Fibroblast of upper back skin (primary cell): ENCODE results near the gene MAD1L1.
"Not testable (repeated sequence)": the region's sequence is repeated elsewhere in the genome, so short reads cannot be mapped to it uniquely, and the experiment has no call there.

Source experiments
- DNase-seq: peaks from one replicate; pipeline ENCODE4 v3.0.0-alpha.2; 2013

MAD1L1 gene

DNA sequence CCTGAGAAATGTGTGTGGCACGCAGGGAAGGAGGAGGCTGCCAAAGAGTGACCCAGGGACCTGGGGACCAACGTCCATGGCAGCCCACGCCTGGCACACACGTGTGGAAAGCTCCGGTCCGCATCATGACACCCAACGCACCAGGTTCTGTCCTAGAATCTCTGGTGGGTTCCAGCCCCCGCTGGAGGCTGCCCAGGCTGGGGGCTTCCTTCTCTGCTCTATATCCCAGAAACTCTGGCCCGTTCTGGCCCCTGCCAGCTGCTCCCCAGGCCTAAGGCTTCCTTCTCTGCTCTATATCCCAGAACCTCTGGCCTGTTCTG lies 300.8 kb downstream of the MAD1L1 start:
- no peak for DNase-seq

DNA sequence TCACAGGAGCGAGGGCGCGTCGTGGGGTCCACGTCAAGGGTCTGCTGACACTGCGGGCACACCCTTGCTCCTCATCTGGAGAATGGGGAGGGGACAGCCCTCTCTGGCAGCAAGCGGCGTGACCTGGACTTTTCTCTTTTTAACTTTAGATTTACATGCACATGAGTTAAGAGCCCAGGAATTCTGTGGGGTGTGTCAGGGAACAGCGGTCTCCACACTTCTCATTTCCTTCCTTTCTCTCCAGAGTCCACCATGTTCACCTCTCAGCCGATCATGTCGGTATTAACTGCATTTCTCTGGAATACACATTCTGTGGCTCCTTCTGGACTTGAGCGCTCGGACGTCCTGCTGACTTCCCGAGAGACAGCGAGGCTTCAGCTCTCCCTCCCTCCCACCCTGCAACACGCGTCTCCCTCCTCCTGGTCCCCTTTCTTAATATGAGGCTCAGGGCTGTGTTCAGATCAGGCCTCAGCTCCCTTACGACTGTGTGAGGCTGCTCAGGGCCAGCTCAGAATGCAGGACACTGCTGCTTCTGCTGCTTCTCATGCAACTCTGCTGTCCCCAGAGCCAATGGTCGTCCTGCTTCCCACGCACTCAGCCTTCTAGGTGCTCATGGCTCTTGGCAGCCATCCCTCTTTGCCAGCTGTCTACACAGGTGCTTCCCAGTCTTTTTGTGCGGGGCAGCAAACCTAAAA lies 301.3 kb downstream of the MAD1L1 start:
- DNase-seq, result peak; percentile 56

DNA sequence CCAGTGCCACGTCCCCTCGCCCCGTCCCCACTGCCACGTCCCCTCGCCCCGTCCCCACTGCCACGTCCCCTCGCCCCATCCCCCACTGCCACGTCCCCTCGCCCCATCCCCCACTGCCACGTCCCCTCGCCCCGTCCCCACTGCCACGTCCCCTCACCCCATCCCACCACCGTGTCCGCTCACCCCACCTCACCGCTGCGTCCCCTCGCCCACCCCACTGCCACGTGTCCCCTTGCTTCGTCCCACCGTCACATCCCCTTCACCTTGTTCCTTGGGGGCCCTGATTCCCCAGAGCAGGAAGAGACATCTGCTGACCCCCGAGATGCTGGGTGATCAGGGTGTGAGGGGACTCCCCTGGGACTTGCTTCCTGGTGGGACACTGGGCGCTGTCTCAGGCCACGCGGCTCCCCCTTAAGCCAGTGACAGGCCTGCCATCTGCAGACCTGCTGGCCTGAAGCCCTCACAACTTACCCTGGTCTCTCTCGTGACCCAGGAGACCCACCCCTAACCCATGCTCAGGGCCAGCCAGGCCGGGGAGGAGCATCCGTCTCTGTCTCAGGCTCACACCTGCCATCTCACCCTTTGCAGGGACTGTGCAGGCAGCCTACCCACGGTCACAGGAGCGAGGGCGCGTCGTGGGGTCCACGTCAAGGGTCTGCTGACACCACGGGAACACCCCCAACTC lies 302.2 kb downstream of the MAD1L1 start:
- DNase-seq, result no peak

- not testable (repeated sequence) for DNase-seq
Observed at GRCh38 chr7:1929349-1929925, 303.3 kb downstream of the MAD1L1 start.

DNA sequence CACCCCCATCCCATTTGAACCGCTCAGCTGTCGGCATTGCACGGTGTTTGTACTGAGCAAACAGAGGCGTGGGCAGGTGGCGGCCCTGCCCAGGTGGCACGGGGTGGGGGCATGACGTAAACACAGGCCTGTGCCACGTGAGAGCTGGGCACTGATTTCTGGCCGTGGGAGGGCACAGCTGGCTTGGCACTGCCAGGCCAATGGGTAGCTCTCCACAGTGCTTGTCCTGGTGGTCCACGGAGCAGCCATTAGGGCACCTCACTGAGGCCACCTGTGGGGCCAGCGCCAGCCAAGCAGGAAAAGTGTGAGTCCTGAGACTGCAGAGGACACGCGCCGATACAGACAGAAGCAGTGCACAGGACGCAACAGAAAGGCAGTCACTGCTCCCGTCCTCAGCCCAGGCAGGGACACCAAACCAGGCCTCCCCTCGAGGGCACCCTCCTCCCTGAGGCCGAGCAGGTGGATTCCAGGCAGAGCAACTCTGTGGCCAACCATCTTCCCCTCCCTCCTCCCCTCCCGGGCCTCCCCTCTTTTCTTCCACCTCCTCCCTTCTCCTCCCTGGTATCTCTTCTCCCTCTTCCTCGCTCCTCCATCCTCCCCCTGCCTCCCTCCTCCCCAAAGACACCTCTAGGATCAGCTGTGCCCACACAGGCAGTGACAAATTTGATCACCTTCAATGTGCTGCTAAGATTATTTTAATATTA lies 303.9 kb downstream of the MAD1L1 start:
- no peak for DNase-seq

DNA sequence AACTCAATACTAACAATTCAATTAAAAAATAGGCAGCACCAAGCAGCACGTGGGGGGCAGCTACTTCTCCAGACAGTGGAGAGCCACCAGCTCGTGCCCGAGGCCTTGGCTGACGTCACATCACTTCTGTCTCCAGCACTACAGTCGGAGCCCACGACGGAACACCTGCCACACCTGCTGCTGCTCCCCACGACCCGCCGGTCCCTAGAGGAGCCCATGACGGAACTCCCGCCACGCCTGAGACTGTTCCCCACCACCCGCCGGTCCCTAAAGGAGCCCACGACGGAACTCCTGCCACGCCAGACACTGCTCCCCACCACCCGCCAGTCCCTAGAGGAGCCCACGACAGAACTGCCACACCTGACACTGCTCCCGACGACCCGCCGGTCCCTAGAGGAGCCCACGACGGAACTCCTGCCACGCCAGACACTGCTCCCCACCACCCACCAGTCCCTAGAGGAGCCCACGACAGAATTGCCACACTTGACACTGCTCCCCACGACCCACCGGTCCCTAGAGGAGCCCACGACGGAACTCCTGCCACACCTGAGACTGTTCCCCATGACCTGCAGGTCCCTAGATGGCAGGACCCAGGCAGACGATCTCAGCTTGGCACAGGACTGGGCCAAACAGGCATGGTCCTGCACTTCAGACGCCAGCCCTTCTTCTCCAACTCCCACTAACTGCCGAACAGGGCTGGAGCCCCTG lies 304.7 kb downstream of the MAD1L1 start:
- DNase-seq, result no peak

DNA sequence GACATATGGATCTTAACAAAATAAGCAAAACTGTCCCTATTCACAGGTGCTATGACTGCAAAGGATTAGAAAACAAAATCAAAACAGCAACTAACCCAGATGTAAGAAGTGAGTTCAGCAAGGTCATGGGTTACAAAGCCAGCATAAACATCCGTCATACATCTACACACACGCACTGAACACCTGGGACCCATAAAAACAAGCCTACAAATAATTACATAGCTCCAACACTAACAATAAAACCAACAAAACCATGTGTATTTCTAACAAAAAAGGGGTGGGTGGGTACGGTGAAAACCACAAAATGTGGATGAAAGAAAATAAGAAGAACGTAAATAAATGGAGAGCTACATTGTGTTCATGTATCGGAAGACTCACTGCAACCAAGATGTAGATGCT lies 305.8 kb downstream of the MAD1L1 start:
- DNase-seq, result no peak

GRCh38 chr7:1925973-1926907 lies 306.5 kb downstream of the MAD1L1 start:
- DNase-seq, result no peak

GRCh38 chr7:1925349-1925748 lies 307.4 kb downstream of the MAD1L1 start:
- no peak for DNase-seq

- peak; percentile 96 for DNase-seq
Observed at GRCh38 chr7:1924258-1924817, 308.4 kb downstream of the MAD1L1 start.

DNA sequence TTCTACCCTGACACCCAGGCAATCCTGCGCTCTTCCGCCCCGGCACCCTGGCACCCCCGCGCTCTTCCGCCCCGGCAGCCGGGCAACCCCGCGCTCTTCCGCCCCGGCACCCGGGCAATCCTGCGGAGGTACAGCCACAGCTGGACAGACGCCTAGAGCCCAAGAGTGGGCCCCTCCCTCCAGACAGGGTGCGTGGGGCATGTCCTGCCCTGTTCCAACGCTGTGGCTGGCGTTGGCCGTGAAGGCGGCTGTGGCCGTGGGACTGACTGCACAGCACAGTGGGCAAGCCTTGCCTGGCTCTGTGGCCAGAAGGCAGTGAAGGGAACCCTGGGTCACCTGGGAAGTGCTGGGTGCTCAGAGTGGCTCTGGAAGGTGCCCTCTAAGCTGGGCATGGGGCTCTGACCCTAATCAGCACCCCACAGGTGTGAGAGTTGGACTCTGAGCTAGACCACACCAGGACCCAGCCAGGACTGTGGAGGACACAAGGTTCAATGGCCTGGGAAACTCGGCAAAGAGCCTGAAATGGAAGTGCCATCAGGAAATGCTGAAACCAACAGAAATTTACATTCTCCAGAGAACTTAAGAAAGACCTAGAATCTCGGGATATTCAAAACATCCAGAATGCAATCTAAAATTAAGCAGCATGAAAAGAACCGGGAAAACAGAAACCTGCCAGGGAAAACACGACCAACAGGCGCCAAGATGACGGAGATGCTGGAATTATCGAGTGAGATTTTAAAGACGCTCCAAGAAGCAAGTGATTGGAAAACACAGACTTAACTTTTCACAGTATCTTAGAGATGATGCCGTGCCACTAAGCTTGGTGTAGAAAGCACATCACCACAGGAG lies 309.1 kb downstream of the MAD1L1 start:
- no peak for DNase-seq

DNA sequence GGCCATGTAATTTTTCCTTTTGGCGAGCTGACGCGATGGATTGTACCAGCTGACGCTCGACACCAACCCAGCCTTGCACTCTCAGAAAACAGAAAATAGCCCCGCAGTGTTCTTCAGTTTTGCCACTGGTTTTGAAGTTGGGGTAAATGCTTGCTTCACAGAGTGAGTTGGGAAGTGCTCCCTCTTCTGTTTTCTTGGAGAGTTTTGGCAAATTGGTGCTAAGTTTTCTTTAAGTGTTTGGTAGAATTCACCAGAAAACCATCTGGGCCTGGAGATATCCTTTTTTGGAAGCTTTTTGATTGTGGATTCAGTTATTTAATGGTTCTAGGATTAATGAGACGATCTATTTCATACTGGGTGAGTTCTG lies 309.9 kb downstream of the MAD1L1 start:
- DNase-seq, result peak; percentile 34

- DNase-seq, result peak; percentile 78
Observed at GRCh38 chr7:1922071-1922869, 310.5 kb downstream of the MAD1L1 start.

DNA sequence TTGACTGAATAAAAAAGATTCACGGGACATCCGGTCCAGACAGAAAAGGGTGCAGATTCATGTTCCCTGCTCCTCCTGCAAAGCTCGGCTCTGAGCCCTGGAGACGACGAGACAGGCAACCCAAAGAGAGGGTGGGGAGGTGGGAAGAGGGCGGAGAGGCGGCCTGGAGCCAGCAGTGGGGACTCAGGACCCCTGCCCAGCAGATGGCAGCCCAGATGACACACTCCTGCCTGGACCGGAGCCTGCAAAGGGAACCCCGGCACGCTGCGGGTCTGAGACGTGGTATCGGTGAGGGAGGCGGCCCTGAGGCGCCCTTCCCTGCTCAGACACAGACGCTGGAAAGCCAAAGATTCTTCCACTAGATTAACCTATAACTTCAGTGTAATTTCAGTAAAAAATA lies 311.9 kb downstream of the MAD1L1 start:
- no peak for DNase-seq

- no peak for DNase-seq
Observed at GRCh38 chr7:1920266-1920681, 312.5 kb downstream of the MAD1L1 start.

GRCh38 chr7:1919539-1920265 lies 313.0 kb downstream of the MAD1L1 start:
- no peak for DNase-seq

- no peak for DNase-seq
Observed at GRCh38 chr7:1918881-1919525, 313.7 kb downstream of the MAD1L1 start.

- no peak for DNase-seq
Observed at GRCh38 chr7:1918063-1918645, 314.6 kb downstream of the MAD1L1 start.
